Neutrophil (primary cell): ENCODE results near the gene ZNF654.
"Not testable (repeated sequence)": the region's sequence is repeated elsewhere in the genome, so short reads cannot be mapped to it uniquely, and the experiment has no call there.

Experiments
- H3K27ac ChIP-seq: fragments of 200-600 bp; sonication (generic); 2 replicates; pipeline ENCODE4 v1.5.1; 2016; ENCODE audit warnings: mild to moderate bottlenecking, moderate library complexity
- H3K27me3 ChIP-seq: fragments of 200-600 bp; sonication (generic); 2 replicates; pipeline ENCODE4 v1.6.0; 2016; ENCODE audit warnings: mild to moderate bottlenecking
- H3K36me3 ChIP-seq: fragments of 200-600 bp; sonication (generic); 2 replicates; pipeline ENCODE4 v1.5.1; 2017
- H3K4me1 ChIP-seq, 2 experiments: fragments of 200-600 bp in 1 of 2; sonication (generic) in 1 of 2; 1 replicate in 1 of 2; 2 replicates in 1 of 2; pipeline versions ENCODE4 v1.5.1 to v1.6.1; 2013 to 2016; ENCODE audit warnings: low read depth in 1 of 2, low read length in 1 of 2, mild to moderate bottlenecking in 1 of 2, moderate library complexity in 1 of 2; ENCODE audit not compliant: control insufficient read depth in 1 of 2, insufficient read depth in 1 of 2
- H3K4me3 ChIP-seq, 2 experiments: fragments of 200-600 bp in 1 of 2; sonication (generic) in 1 of 2; 1 replicate in 1 of 2; 2 replicates in 1 of 2; pipeline ENCODE4 v1.5.1; 2013 to 2016; ENCODE audit warnings: low read depth in 1 of 2, low read length in 1 of 2, mild to moderate bottlenecking in 1 of 2, moderate library complexity in 1 of 2
- H3K9me3 ChIP-seq: fragments of 200-600 bp; sonication (generic); 2 replicates; pipeline ENCODE4 v1.5.1; 2016
- CTCF ChIP-seq: fragments of 200-600 bp; sonication (generic); IDR thresholded peaks from 2 replicates; pipeline ENCODE4 v1.5.1; 2016; ENCODE audit warnings: antibody characterized with exemption

The ZNF654 gene

GRCh38 chr3:88112289-88112688 is 53.2 kb downstream of the ZNF654 start:
- H3K4me3 ChIP-seq: no peak overlapping the region
- H3K27ac ChIP-seq: no peak overlapping the region
- H3K4me1 ChIP-seq: no peaks in the 10 kb centered on the region
- TF ChIP-seq CTCF: no peak
- peaks cover 14% of the 10 kb centered on the region for H3K36me3 ChIP-seq
- H3K27me3 ChIP-seq: no peaks in the 10 kb centered on the region
- H3K9me3 ChIP-seq: no peaks in the 10 kb centered on the region

GRCh38 chr3:88113311-88114162 is 54.5 kb downstream of the ZNF654 start:
- Histone ChIP-seq H3K36me3 (peaks cover 14% of the 10 kb centered on the region), H3K9me3 (no peaks in the 10 kb centered on the region), H3K27ac (no peak overlapping the region), H3K4me3 (no peak overlapping the region), H3K4me1 (no peaks in the 10 kb centered on the region), H3K27me3 (no peaks in the 10 kb centered on the region)
- peak; percentile 58 for TF ChIP-seq CTCF

- peaks cover 14% of the 10 kb centered on the region for H3K36me3 ChIP-seq
Measured at GRCh38 chr3:88114878-88115549, 56.0 kb downstream of the ZNF654 start.

GRCh38 chr3:88117683-88118082 is 58.6 kb downstream of the ZNF654 start:
- H3K27me3 ChIP-seq: no peaks in the 10 kb centered on the region

More at GRCh38 chr3:88114878-88115549, 56.0 kb downstream of the ZNF654 start:
- Histone ChIP-seq H3K4me3 (no peak overlapping the region), H3K9me3 (no peaks in the 10 kb centered on the region), H3K27me3 (no peaks in the 10 kb centered on the region), H3K4me1 (no peaks in the 10 kb centered on the region), H3K27ac (no peak overlapping the region)
- no peak for TF ChIP-seq CTCF

GRCh38 chr3:88118603-88119002 is 59.5 kb downstream of the ZNF654 start:
- H3K27ac ChIP-seq, H3K4me3 ChIP-seq, H3K27me3 ChIP-seq, H3K9me3 ChIP-seq: not testable (repeated sequence)
- Histone ChIP-seq H3K4me1 (peaks cover 8 to 11% of the 10 kb centered on the region in 2 experiments), H3K36me3 (peaks cover 14% of the 10 kb centered on the region)

More at GRCh38 chr3:88117683-88118082, 58.6 kb downstream of the ZNF654 start:
- Histone ChIP-seq H3K36me3 (peaks cover 14% of the 10 kb centered on the region), H3K27ac (no peak overlapping the region), H3K4me1 (peaks cover 8 to 11% of the 10 kb centered on the region in 2 experiments), H3K9me3 (no peaks in the 10 kb centered on the region), H3K4me3 (no peak overlapping the region)
- no peak for TF ChIP-seq CTCF

GRCh38 chr3:88123526-88123925 is 64.5 kb downstream of the ZNF654 start:
- H3K4me1 ChIP-seq: peaks cover 8 to 11% of the 10 kb centered on the region in 2 experiments
- H3K27ac ChIP-seq: no peak overlapping the region
- H3K4me3 ChIP-seq: no peak overlapping the region
- no peaks in the 10 kb centered on the region for H3K27me3 ChIP-seq
- no peaks in the 10 kb centered on the region for H3K36me3 ChIP-seq
- H3K9me3 ChIP-seq: no peaks in the 10 kb centered on the region
- TF ChIP-seq CTCF: no peak
